KMS-11 (cell line): ENCODE data around the gene FLT3.

Experiments
- H2AFZ ChIP-seq: fragments of 200-600 bp; sonication (generic); 2 replicates; pipeline ENCODE4 v1.6.1; 2016; ENCODE audit warnings: antibody characterized with exemption, mixed run types, low read depth
- H3K27ac ChIP-seq: fragments of 200-600 bp; sonication (generic); 2 replicates; pipeline ENCODE4 v1.6.1; 2016; ENCODE audit warnings: mild to moderate bottlenecking, mixed run types
- H3K27me3 ChIP-seq: fragments of 200-600 bp; sonication (generic); 2 replicates; pipeline ENCODE4 v1.6.1; 2017; ENCODE audit warnings: mild to moderate bottlenecking, low read depth, mixed run types, moderate library complexity; ENCODE audit not compliant: insufficient read depth
- H3K36me3 ChIP-seq: fragments of 200-600 bp; sonication (generic); 2 replicates; pipeline ENCODE4 v1.6.1; 2017; ENCODE audit warnings: mild to moderate bottlenecking, mixed run types; ENCODE audit not compliant: insufficient read depth
- H3K4me1 ChIP-seq: fragments of 200-600 bp; sonication (generic); 2 replicates; pipeline ENCODE4 v1.6.1; 2016; ENCODE audit warnings: mild to moderate bottlenecking, low read depth, mixed run types; ENCODE audit not compliant: poor library complexity, severe bottlenecking
- H3K4me2 ChIP-seq: fragments of 200-600 bp; sonication (generic); 2 replicates; pipeline ENCODE4 v1.7.0; 2016; ENCODE audit warnings: mild to moderate bottlenecking, mixed run types
- H3K4me3 ChIP-seq: fragments of 200-600 bp; sonication (generic); IDR thresholded peaks from 2 replicates; pipeline ENCODE4 v1.6.1; 2017; ENCODE audit warnings: low read depth, low read length, mixed read lengths; ENCODE audit not compliant: insufficient read depth
- H3K79me2 ChIP-seq: fragments of 200-600 bp; sonication (generic); 2 replicates; pipeline ENCODE4 v1.6.1; 2016; ENCODE audit warnings: low read depth, mixed run types; ENCODE audit not compliant: insufficient read depth
- H3K9ac ChIP-seq: fragments of 200-600 bp; sonication (generic); 2 replicates; pipeline ENCODE4 v1.6.1; 2016; ENCODE audit warnings: mild to moderate bottlenecking, mixed run types
- H4K20me1 ChIP-seq: fragments of 200-600 bp; sonication (generic); 2 replicates; pipeline ENCODE4 v1.6.1; 2016; ENCODE audit warnings: mild to moderate bottlenecking, mixed run types; ENCODE audit not compliant: insufficient read depth
- CTCF ChIP-seq: fragments of 200-600 bp; sonication (generic); conservative IDR thresholded peaks from 2 replicates; pipeline ENCODE4 v1.6.1; 2017; ENCODE audit warnings: low read depth, mild to moderate bottlenecking, antibody characterized with exemption, low read length, moderate library complexity, mixed read lengths

FLT3 gene

GRCh38 chr13:28056970-28057712 lies 43.2 kb downstream of the FLT3 start:
- Histone ChIP-seq H3K27me3 (no peaks in the 10 kb centered on the region), H3K27ac (no peak overlapping the region), H2AFZ (no peak overlapping the region), H3K4me3 (no peak overlapping the region), H3K79me2 (no peaks in the 10 kb centered on the region), H3K4me1 (no peaks in the 10 kb centered on the region), H3K9ac (no peak overlapping the region), H4K20me1 (no peaks in the 10 kb centered on the region), H3K36me3 (no peaks in the 10 kb centered on the region), H3K4me2 (no peak overlapping the region)
- TF ChIP-seq CTCF, result no peak

GRCh38 chr13:28056426-28056825 lies 44.0 kb downstream of the FLT3 start:
- no peak for TF ChIP-seq CTCF
- Histone ChIP-seq H3K4me3 (no peak overlapping the region), H3K36me3 (no peaks in the 10 kb centered on the region), H3K27ac (no peak overlapping the region), H3K4me1 (no peaks in the 10 kb centered on the region), H4K20me1 (no peaks in the 10 kb centered on the region), H2AFZ (no peak overlapping the region), H3K27me3 (no peaks in the 10 kb centered on the region), H3K79me2 (no peaks in the 10 kb centered on the region), H3K4me2 (no peak overlapping the region), H3K9ac (no peak overlapping the region)

- Histone ChIP-seq H3K4me2 (no peak overlapping the region), H4K20me1 (no peaks in the 10 kb centered on the region), H2AFZ (no peak overlapping the region), H3K36me3 (no peaks in the 10 kb centered on the region), H3K4me3 (no peak overlapping the region), H3K4me1 (no peaks in the 10 kb centered on the region), H3K9ac (no peak overlapping the region), H3K27me3 (no peaks in the 10 kb centered on the region), H3K27ac (no peak overlapping the region), H3K79me2 (no peaks in the 10 kb centered on the region)
- TF ChIP-seq CTCF, result no peak
Observed at GRCh38 chr13:28055357-28055756, 45.0 kb downstream of the FLT3 start.

- no peak overlapping the region for H3K4me2 ChIP-seq
- H3K9ac ChIP-seq, result no peak overlapping the region
- no peaks in the 10 kb centered on the region for H3K4me1 ChIP-seq
- H3K36me3 ChIP-seq, result no peaks in the 10 kb centered on the region
- no peak overlapping the region for H3K27ac ChIP-seq
- no peaks in the 10 kb centered on the region for H3K79me2 ChIP-seq
- H2AFZ ChIP-seq, result no peak overlapping the region
- H4K20me1 ChIP-seq, result no peaks in the 10 kb centered on the region
- no peak overlapping the region for H3K4me3 ChIP-seq
- TF ChIP-seq CTCF, result no peak
- no peaks in the 10 kb centered on the region for H3K27me3 ChIP-seq
Observed at GRCh38 chr13:28052945-28053344, 47.4 kb downstream of the FLT3 start.
